Activated CD4-positive, alpha-beta T cell treated with anti-CD3 and anti-CD28 coated beads, Interleukin-2, Interleukin-6, amounts not matched to agents 100 ng/mL and 50 ng/mL, durations not matched to agents 16 hours and 8 hours (primary cell): ENCODE measurements around the gene DMWD.
"Not testable (repeated sequence)": the region's sequence is repeated elsewhere in the genome, so short reads cannot be mapped to it uniquely, and the experiment has no call there.

ENCODE experiments used
- DNase-seq: peaks from one replicate; pipeline ENCODE4 v3.0.0-alpha.2; 2020

Gene DMWD

DNA sequence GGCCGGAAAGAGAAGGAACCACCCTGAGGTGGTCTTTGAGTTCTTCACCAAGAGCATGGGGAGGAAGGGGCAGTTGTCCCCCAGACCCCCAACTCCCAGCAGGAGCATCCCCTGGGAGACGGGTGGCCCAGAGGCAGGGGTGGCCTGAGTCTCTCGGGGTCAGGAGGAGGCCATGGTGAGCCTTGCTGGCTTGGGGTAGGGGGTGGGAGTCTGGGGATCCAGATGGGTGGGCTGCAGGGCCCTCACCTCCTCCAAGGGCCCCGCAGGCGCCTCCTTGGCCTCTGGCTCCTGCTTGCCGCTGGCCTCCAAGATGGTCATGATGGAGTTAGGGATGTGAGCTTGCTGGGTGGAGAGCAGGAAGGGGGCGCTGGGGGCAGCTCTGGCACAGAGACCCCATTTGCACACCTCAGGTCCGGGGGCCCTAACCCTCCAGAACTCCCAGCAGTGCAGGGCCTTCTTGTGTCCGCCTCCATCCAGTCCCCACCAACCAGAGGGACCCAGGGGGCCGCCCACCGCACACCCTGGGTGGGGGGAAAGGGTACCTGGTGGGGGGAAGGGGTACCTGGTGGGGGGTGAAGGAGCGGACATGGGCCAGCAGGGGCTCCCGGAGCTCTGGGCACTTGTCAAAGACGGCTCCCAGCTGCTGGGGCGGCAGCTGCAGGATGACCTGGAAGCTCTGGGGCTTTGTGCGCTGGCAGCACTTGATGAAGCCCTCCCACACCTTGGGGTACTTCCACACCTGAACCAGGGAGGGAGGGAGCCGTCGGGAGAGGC is 23.8 kb upstream of the DMWD start:
- DNase-seq: no peak

GRCh38 chr19:45815481-45816216 is 23.0 kb upstream of the DMWD start:
- no peak for DNase-seq

GRCh38 chr19:45814851-45815480 is 22.3 kb upstream of the DMWD start, which contains the start of gene RSPH6A:
Gene RSPH6A, minus strand, starts transcription at chr19:45815308. Its CDS starts 132 bp downstream, at chr19:45815176.
- DNase-seq: no peak

DNA sequence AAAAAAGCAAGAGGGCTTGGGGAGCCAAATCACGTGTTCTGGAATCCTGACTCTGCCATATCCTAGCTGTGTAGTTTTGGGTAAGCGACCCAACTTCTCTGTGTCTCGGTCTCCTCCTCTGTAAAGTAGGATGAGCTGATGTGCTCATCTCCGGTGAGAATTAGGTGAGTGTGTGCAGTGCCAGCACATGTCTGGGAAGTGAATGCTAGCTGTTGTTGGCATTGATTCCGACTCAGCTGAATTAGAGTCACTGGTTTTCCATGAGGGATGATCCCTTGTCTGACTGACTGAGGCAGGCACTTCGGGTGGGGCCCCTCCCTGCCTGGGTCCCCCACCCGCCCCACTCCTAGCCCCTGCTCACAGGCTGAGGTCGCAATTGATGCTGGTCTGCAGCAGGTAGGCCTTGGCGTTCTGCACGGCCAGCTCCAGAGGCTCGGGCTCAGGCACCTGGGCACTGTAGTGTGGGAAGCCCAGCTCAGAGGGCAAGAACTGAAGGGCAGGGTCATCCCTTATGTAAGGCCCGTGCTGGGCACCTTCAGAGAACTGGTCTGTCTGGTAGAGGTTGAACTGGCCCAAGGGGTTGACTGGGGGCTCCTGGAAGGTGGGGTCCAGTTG is 21.6 kb upstream of the DMWD start:
- no peak for DNase-seq

GRCh38 chr19:45812297-45812696 is 19.7 kb upstream of the DMWD start:
- DNase-seq: no peak

DNA sequence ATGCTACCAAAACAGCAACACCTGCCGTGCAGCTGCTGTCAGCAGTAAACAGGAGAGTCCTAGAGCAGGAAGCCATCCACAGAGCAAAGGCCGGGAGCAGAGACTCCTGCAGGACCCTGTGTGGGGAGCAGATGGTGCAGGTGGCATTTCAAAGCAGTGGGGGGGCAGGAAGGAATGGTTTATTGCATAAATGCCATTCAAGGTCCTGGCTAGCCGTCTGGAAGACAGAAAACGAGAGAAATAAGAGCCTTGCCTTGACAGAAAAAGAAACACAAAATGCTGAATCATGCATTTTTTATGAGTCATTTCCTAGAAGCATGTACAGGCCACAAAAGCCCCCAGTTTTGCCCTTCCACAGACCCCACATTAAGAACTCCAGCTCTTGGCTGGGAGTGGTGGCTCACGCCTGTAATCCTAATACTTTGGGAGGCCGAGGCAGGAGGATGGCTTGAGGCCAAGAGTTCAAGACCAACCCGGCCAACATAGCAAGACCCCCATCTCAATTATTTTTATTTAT is 17.1 kb upstream of the DMWD start:
- peak; percentile 62 for DNase-seq

- DNase-seq: no peak
Measured at GRCh38 chr19:45805719-45806118, 13.1 kb upstream of the DMWD start.

GRCh38 chr19:45804959-45805230 is 12.2 kb upstream of the DMWD start:
- DNase-seq: no peak

GRCh38 chr19:45804140-45804958 is 11.7 kb upstream of the DMWD start:
- no peak for DNase-seq

DNA sequence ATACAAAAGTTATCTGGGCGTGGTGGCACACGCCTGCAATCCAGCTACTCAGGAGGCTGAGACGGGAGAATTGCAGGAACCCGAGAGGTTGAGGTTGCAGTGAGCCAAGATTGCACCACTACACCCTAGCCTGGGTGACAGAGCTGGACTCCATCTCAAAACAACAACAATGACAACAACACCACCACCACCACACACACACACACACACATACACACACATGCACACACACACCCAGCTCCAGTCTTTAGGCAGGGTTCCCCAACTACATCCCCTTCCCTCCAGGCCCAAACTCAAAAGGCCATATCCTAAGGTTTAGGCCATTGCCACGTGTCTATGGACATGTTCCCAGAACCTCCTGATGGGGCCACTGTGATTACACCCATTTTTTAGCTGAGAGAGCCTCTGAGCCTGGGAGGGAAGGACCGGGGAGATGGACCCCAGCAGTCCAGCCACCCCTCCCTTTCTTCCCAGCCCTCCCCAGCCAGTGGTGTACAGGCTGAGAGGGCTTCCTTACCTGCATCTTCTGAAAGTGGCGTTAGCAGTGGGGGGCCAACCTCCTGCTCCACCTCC is 9.0 kb upstream of the DMWD start:
- no peak for DNase-seq

DNA sequence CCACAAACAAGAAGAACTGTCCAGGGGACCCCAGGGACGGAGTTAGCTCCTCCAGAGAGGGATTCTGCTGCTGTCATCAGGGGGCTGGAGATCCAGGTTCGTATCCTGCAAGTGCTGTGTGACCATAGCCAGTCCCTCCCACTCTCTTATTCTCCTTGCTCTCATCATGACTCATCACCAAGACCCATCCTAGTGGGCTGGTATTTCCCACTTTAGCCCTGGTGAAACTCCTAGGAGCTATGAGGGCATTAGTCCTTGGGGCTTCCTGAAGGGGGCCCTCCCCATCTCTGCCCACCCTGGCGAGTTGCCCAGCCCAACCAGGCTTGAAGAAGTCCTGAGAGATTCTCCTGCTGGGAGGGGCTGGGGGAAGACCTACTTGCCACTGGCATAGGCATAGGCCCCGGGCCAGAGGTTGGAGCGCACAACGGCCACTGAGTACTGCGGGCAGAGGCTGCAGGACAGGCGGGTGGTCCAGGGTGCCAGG is 7.5 kb upstream of the DMWD start:
- DNase-seq: no peak

GRCh38 chr19:45799541-45799940 is 6.9 kb upstream of the DMWD start:
- not testable (repeated sequence) for DNase-seq

GRCh38 chr19:45798995-45799517 is 6.4 kb upstream of the DMWD start:
- DNase-seq: peak; percentile 64

DNA sequence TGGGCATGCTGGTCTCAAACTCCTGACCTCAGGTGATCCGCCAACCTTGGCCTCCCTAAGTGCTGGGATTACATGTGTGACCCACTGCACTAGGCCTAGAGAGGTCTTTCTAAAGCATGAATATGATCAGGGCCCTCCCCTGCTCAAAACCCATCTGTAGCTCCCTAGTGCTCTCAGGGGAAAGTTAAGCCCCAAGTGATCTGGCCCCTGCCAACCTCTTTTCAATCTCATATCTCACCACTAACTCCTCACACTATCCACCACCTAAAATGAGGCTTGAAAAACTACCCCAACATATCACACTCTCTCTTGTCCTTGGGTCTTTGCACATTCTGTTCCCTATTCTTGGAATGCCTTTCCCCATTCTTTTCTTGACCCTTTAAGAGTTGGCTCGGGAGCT is 2.0 kb upstream of the DMWD start:
- no peak for DNase-seq

- no peak for DNase-seq
Measured at GRCh38 chr19:45793876-45794275, 1.2 kb upstream of the DMWD start.

- no peak for DNase-seq
Measured at GRCh38 chr19:45793178-45793564, 526 bp upstream of the DMWD start.

DNA sequence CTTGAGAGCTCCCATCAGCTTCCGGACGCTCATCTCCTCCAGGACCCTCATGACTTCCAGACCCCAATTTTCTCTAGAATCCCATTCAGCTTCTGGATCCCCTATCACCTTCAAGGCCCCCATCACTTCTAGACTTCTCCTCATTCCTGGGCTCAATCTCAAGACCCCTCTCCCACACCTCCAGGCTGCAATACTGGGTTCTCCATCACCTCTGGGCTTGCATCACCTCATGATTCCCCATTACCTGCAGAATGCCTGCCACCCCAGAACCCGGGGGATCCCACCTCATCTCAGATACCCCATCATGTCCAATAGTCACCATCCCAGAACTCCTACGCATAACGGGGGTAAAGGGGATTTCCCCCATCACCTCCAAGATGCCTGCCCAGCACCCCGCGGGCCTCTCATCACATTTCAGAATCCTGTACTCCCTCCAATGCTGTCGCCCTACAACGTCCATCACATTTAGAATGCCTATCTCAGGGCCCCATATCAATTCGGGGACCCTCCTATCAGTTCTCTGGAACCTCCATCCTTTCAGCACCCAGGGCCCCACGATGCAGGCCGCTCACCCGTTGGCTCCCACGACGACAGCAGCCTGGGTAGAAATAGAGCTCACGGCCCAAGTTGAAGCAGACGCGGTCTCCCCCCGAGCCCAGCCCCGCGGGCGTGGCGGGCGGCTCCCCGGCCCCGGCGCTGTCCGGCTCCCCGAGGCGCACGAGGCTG is 738 bp downstream of the DMWD start:
- no peak for DNase-seq

- DNase-seq: peak; percentile 74
Measured at GRCh38 chr19:45790942-45791341, 1.7 kb downstream of the DMWD start.

GRCh38 chr19:45789035-45789786 is 3.4 kb downstream of the DMWD start:
- DNase-seq: no peak

GRCh38 chr19:45786533-45786894 is 6.1 kb downstream of the DMWD start:
- DNase-seq: no peak
